WTC11 (cell line): ENCODE results near the gene CDKL5. TPM values are rescaled to one million over a fixed set of nuclear protein-coding genes. Genes with fewer than 3 reads are reported as not detected.

Experiments
- ATAC-seq: fragments of 200-7000 bp; cut with Tn5 transposase; 2 replicates; pipeline ENCODE4 v1.10.0; 2021; ENCODE audit warnings: mild to moderate bottlenecking, moderate library complexity
- CTCF ChIA-PET: fragments of 300-600 bp; sonication (Branson Sonifier 250); formaldehyde crosslinking; loops from one replicate; lab custom pipeline; 2021; ENCODE audit warnings: antibody characterized with exemption; lab: Charles Lee
- POLR2A ChIA-PET: fragments of 350-600 bp; sonication (Branson Sonifier 250); formaldehyde crosslinking; loops from one replicate; lab custom pipeline; 2021; ENCODE audit warnings: antibody characterized with exemption; lab: Charles Lee
- DNase-seq: peaks from one replicate; pipeline ENCODE4 v3.0.0; 2021; ENCODE audit warnings: low spot score
- H3K27ac Mint-ChIP-seq: 2 replicates; pipeline ENCODE4 v1.8.0; 2021; ENCODE audit warnings: mixed read lengths
- H3K27me3 Mint-ChIP-seq: 2 replicates; pipeline ENCODE4 v1.8.0; 2021; ENCODE audit warnings: low read depth, mild to moderate bottlenecking, moderate library complexity, mixed read lengths
- H3K36me3 Mint-ChIP-seq: 2 replicates; pipeline ENCODE4 v1.8.0; 2021; ENCODE audit warnings: mixed read lengths
- H3K4me1 Mint-ChIP-seq: 2 replicates; pipeline ENCODE4 v1.8.0; 2022; ENCODE audit warnings: mixed read lengths
- H3K4me3 Mint-ChIP-seq: 2 replicates; pipeline ENCODE4 v1.8.0; 2021; ENCODE audit warnings: mild to moderate bottlenecking, moderate library complexity, mixed read lengths
- H3K9me3 Mint-ChIP-seq: 2 replicates; pipeline ENCODE4 v1.8.0; 2021; ENCODE audit warnings: mixed read lengths
- CBFB ChIP-seq: sonication (generic); formaldehyde crosslinking; IDR thresholded peaks from 2 replicates; pipeline ENCODE4 v1.8.1; 2022; ENCODE audit warnings: mild to moderate bottlenecking, low read depth, missing genetic modification reagents
- CREB1 ChIP-seq: sonication (generic); formaldehyde crosslinking; IDR thresholded peaks from 2 replicates; pipeline ENCODE4 v1.8.0; 2023; ENCODE audit warnings: mild to moderate bottlenecking, missing genetic modification reagents
- ERG ChIP-seq: fragments of 250-450 bp; sonication (Bioruptor Pico); IDR thresholded peaks from 2 replicates; pipeline ENCODE4 v1.8.0; 2021; ENCODE audit warnings: mild to moderate bottlenecking
- IRF2 ChIP-seq: sonication (generic); formaldehyde crosslinking; IDR thresholded peaks from 2 replicates; pipeline ENCODE4 v1.8.0; 2022; ENCODE audit warnings: low read depth, missing genetic modification reagents, borderline replicate concordance
- JUN ChIP-seq: sonication (generic); formaldehyde crosslinking; IDR thresholded peaks from 2 replicates; pipeline ENCODE4 v1.8.0; 2023; ENCODE audit warnings: mild to moderate bottlenecking, missing genetic modification reagents
- MAX ChIP-seq: sonication (generic); formaldehyde crosslinking; IDR thresholded peaks from 2 replicates; pipeline ENCODE4 v1.8.0; 2022; ENCODE audit warnings: mild to moderate bottlenecking, missing genetic modification reagents
- MXD4 ChIP-seq: fragments of 250-450 bp; sonication (Bioruptor Pico); IDR thresholded peaks from 2 replicates; pipeline ENCODE4 v1.8.0; 2021; ENCODE audit warnings: mild to moderate bottlenecking, moderate library complexity, borderline replicate concordance
- NR1H2 ChIP-seq: sonication (generic); formaldehyde crosslinking; IDR thresholded peaks from 2 replicates; pipeline ENCODE4 v1.9.0; 2021; ENCODE audit warnings: mild to moderate bottlenecking, moderate library complexity, missing genetic modification reagents
- OVOL2 ChIP-seq: fragments of 250-450 bp; sonication (Bioruptor Pico); IDR thresholded peaks from 2 replicates; pipeline ENCODE4 v1.9.0; 2021; ENCODE audit warnings: mild to moderate bottlenecking, borderline replicate concordance
- PRDM15 ChIP-seq: sonication (generic); formaldehyde crosslinking; IDR thresholded peaks from 2 replicates; pipeline ENCODE4 v1.8.0; 2022; ENCODE audit warnings: missing genetic modification reagents
- SMAD4 ChIP-seq: sonication (generic); formaldehyde crosslinking; IDR thresholded peaks from 2 replicates; pipeline ENCODE4 v1.8.0; 2022; ENCODE audit warnings: mild to moderate bottlenecking, missing genetic modification reagents
- TEAD4 ChIP-seq: sonication (generic); formaldehyde crosslinking; IDR thresholded peaks from 2 replicates; pipeline ENCODE4 v1.8.0; 2022; ENCODE audit warnings: mild to moderate bottlenecking, missing genetic modification reagents
- ZNF138 ChIP-seq: sonication (generic); formaldehyde crosslinking; conservative IDR thresholded peaks from 2 replicates; pipeline ENCODE4 v1.8.1; 2022; ENCODE audit warnings: mild to moderate bottlenecking, moderate library complexity, missing genetic modification reagents
- ZNF219 ChIP-seq: sonication (generic); formaldehyde crosslinking; IDR thresholded peaks from 2 replicates; pipeline ENCODE4 v1.8.0; 2023; ENCODE audit warnings: missing genetic modification reagents, mild to moderate bottlenecking, borderline replicate concordance
- ZNF263 ChIP-seq: sonication (generic); formaldehyde crosslinking; IDR thresholded peaks from 2 replicates; pipeline ENCODE4 v1.8.1; 2022; ENCODE audit warnings: low read depth, mild to moderate bottlenecking, moderate library complexity, missing genetic modification reagents
- ZNF281 ChIP-seq: sonication (generic); formaldehyde crosslinking; IDR thresholded peaks from 2 replicates; pipeline ENCODE4 v1.8.0; 2023; ENCODE audit warnings: mild to moderate bottlenecking, missing genetic modification reagents
- ZNF423 ChIP-seq: fragments of 250-450 bp; sonication (Bioruptor Pico); IDR thresholded peaks from 2 replicates; pipeline ENCODE4 v2.1.2; 2022; ENCODE audit warnings: mild to moderate bottlenecking, moderate library complexity
- total RNA-seq: library from RNA; stranded (reverse); gene quantifications from 3 replicates; pipeline ENCODE4 v1.2.3, GENCODE V29; 2021
- TF ChIP-seq, protein P1 (sequence below): sonication (generic); formaldehyde crosslinking; IDR thresholded peaks from 2 replicates; pipeline ENCODE4 v1.8.1; 2023; ENCODE audit warnings: mild to moderate bottlenecking, missing genetic modification reagents, borderline replicate concordance
- TF ChIP-seq, protein P2 (sequence below): sonication (generic); formaldehyde crosslinking; IDR thresholded peaks from 2 replicates; pipeline ENCODE4 v1.8.0; 2023; ENCODE audit warnings: missing genetic modification reagents

The CDKL5 gene
- total RNA-seq, 1 experiment from 2014 or later = 13.6 TPM

GRCh38 chrX:18490806-18491555, 65.6 kb downstream of the CDKL5 start (continued):
- TF ChIP-seq PRDM15 (CRISPR knock-in tag) = no peak
- TF ChIP-seq MAX (CRISPR knock-in tag) = no peak

GRCh38 chrX:18491587-18492340, 66.4 kb downstream of the CDKL5 start:
- H3K27me3 Mint-ChIP-seq = no peaks in the 10 kb centered on the region
- DNase-seq (no peak), ATAC-seq (no peak)
- TF ChIP-seq JUN (no peak), IRF2 (CRISPR knock-in tag) (no peak), ERG (no peak), MAX (CRISPR knock-in tag) (no peak), ZNF138 (CRISPR knock-in tag) (no peak), ZNF281 (CRISPR knock-in tag) (no peak), CREB1 (CRISPR knock-in tag) (no peak)
- H3K27ac Mint-ChIP-seq = no peak overlapping the region
- CTCF ChIA-PET = no interaction called here
- POLR2A ChIA-PET = no interaction called here
- no peaks in the 10 kb centered on the region for H3K36me3 Mint-ChIP-seq
- no peak overlapping the region for H3K4me3 Mint-ChIP-seq
- H3K9me3 Mint-ChIP-seq = no peaks in the 10 kb centered on the region
- H3K4me1 Mint-ChIP-seq = peaks cover 41% of the 10 kb centered on the region

GRCh38 chrX:18534949-18535348, 109.5 kb downstream of the CDKL5 start:
- H3K4me3 Mint-ChIP-seq = no peak overlapping the region
- ChIA-PET CTCF (no interaction called here), POLR2A (no interaction called here)
- no peaks in the 10 kb centered on the region for H3K36me3 Mint-ChIP-seq
- ATAC-seq (no peak), DNase-seq (no peak)
- H3K27me3 Mint-ChIP-seq = no peaks in the 10 kb centered on the region
- H3K27ac Mint-ChIP-seq = no peak overlapping the region
- H3K9me3 Mint-ChIP-seq = no peaks in the 10 kb centered on the region
- H3K4me1 Mint-ChIP-seq = peaks cover 33% of the 10 kb centered on the region
- TF ChIP-seq JUN (no peak), CBFB (CRISPR knock-in tag) (no peak), NR1H2 (CRISPR knock-in tag) (no peak), OVOL2 (no peak), MXD4 (no peak), TEAD4 (CRISPR knock-in tag) (no peak), ZNF263 (CRISPR knock-in tag) (no peak), ZNF219 (CRISPR knock-in tag) (no peak), SMAD4 (CRISPR knock-in tag) (no peak), ZNF138 (CRISPR knock-in tag) (no peak), ZNF423 (CRISPR knock-in tag) (no peak)
- TF ChIP-seq, protein P1, sequence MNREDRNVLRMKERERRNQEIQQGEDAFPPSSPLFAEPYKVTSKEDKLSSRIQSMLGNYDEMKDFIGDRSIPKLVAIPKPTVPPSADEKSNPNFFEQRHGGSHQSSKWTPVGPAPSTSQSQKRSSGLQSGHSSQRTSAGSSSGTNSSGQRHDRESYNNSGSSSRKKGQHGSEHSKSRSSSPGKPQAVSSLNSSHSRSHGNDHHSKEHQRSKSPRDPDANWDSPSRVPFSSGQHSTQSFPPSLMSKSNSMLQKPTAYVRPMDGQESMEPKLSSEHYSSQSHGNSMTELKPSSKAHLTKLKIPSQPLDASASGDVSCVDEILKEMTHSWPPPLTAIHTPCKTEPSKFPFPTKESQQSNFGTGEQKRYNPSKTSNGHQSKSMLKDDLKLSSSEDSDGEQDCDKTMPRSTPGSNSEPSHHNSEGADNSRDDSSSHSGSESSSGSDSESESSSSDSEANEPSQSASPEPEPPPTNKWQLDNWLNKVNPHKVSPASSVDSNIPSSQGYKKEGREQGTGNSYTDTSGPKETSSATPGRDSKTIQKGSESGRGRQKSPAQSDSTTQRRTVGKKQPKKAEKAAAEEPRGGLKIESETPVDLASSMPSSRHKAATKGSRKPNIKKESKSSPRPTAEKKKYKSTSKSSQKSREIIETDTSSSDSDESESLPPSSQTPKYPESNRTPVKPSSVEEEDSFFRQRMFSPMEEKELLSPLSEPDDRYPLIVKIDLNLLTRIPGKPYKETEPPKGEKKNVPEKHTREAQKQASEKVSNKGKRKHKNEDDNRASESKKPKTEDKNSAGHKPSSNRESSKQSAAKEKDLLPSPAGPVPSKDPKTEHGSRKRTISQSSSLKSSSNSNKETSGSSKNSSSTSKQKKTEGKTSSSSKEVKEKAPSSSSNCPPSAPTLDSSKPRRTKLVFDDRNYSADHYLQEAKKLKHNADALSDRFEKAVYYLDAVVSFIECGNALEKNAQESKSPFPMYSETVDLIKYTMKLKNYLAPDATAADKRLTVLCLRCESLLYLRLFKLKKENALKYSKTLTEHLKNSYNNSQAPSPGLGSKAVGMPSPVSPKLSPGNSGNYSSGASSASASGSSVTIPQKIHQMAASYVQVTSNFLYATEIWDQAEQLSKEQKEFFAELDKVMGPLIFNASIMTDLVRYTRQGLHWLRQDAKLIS (CRISPR knock-in tag) = no peak
- TF ChIP-seq, protein P2, sequence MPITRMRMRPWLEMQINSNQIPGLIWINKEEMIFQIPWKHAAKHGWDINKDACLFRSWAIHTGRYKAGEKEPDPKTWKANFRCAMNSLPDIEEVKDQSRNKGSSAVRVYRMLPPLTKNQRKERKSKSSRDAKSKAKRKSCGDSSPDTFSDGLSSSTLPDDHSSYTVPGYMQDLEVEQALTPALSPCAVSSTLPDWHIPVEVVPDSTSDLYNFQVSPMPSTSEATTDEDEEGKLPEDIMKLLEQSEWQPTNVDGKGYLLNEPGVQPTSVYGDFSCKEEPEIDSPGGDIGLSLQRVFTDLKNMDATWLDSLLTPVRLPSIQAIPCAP (CRISPR knock-in tag) = no peak
